HepG2 (cell line): Measurements from ENCODE around the gene NT5C1B. TPM values are rescaled to one million over a fixed set of nuclear protein-coding genes. Genes with fewer than 3 reads are reported as not detected.

Source experiments
- ATAC-seq: fragments of 200-7000 bp; cut with Tn5 transposase; 3 replicates; pipeline ENCODE4 v1.9.1; 2020; ENCODE audit warnings: mild to moderate bottlenecking, moderate library complexity
- BruUV-seq: library from RNA; stranded (reverse); fragments of 400-500 nt; replicated peaks from 2 replicates; lab custom pipeline; 2021; lab: Mats Ljungman, UMichigan
- CTCF ChIA-PET: fragments of 300-600 bp; formaldehyde crosslinking; extraction: SDS; loops from one replicate; lab custom pipeline; 2021; ENCODE audit warnings: low total read pairs, inconsistent platforms, low intra/inter-chr PET ratio; lab: Yijun Ruan, JAX
- POLR2A ChIA-PET: fragments of 350-600 bp; sonication (Branson Sonifier 250); formaldehyde crosslinking; loops from one replicate; lab custom pipeline; 2020; ENCODE audit warnings: antibody characterized with exemption, inconsistent platforms; lab: Yijun Ruan, JAX
- DNase-seq: peaks from one replicate; pipeline ENCODE4 v3.0.0-alpha.2; 2015; ENCODE audit warnings: low spot score
- FAIRE-seq: peaks from 3 replicates; lab custom pipeline; 2011; peaks lifted over from hg19 to GRCh38; lab: Jason Lieb, UNC
- H2AFZ ChIP-seq: one replicate; pipeline ENCODE4 v1.6.1; 2011; ENCODE audit warnings: low read length, inconsistent platforms
- H3K27ac ChIP-seq: fragments of 300-600 bp; 3 replicates; pipeline ENCODE4 v1.8.0; 2011; ENCODE audit warnings: mixed run types, mild to moderate bottlenecking, mixed read lengths, low read length, inconsistent platforms; ENCODE audit not compliant: insufficient read depth; ENCODE audit errors: extremely low read length
- H3K27me3 ChIP-seq, 2 experiments: fragments of 200-600 bp in 1 of 2; 2 replicates in 1 of 2; 3 replicates in 1 of 2; pipeline versions ENCODE4 v1.6.0 to v1.8.0; 2011; ENCODE audit warnings: low read length in 2 of 2, mild to moderate bottlenecking in 2 of 2, moderate library complexity in 2 of 2, inconsistent platforms in 1 of 2; ENCODE audit not compliant: insufficient read depth in 2 of 2, control insufficient read depth in 1 of 2
- H3K36me3 ChIP-seq, 2 experiments: fragments of 200-600 bp in 1 of 2; replicated peaks in 1 of 2; 2 replicates in 1 of 2; 3 replicates in 1 of 2; pipeline versions ENCODE4 v1.5.1 to v1.8.0; 2011; ENCODE audit warnings: low read length in 2 of 2, inconsistent platforms in 1 of 2; ENCODE audit not compliant: insufficient read depth in 2 of 2, control insufficient read depth in 1 of 2
- H3K4me1 ChIP-seq: 2 replicates; pipeline ENCODE4 v1.5.1; 2012; ENCODE audit warnings: low read length, inconsistent platforms; ENCODE audit not compliant: insufficient read depth
- H3K4me2 ChIP-seq: 2 replicates; pipeline ENCODE4 v1.6.0; 2011; ENCODE audit warnings: low read depth, low read length, inconsistent platforms
- H3K4me3 ChIP-seq, 3 experiments: fragments of 200-600 bp in 1 of 3; sonication (generic), shearing (Covaris generic) in 1 of 3; replicated peaks in 1 of 3; 2 replicates each; pipeline ENCODE4 v1.5.1; 2011 to 2016; ENCODE audit warnings: low read length in 3 of 3, inconsistent platforms in 2 of 3, low read depth in 2 of 3, mild to moderate bottlenecking in 2 of 3, control low read depth in 1 of 3, mixed read lengths in 1 of 3; ENCODE audit not compliant: insufficient read depth in 1 of 3
- H3K79me2 ChIP-seq: one replicate; pipeline ENCODE4 v1.6.1; 2011; ENCODE audit warnings: low read length, inconsistent platforms; ENCODE audit not compliant: insufficient read depth
- H3K9ac ChIP-seq: 2 replicates; pipeline ENCODE4 v1.6.0; 2011; ENCODE audit warnings: mild to moderate bottlenecking, low read depth, low read length, inconsistent platforms; ENCODE audit not compliant: insufficient read depth
- H3K9me3 ChIP-seq: 2 replicates; pipeline ENCODE4 v1.5.1; 2012; ENCODE audit warnings: mild to moderate bottlenecking, low read length
- H4K20me1 ChIP-seq: 2 replicates; pipeline ENCODE4 v1.6.0; 2011; ENCODE audit warnings: inconsistent platforms, mild to moderate bottlenecking, low read length, moderate library complexity; ENCODE audit not compliant: insufficient read depth
- ELF4 ChIP-seq: sonication (generic); formaldehyde crosslinking; IDR thresholded peaks from 2 replicates; pipeline ENCODE4 v1.5.0; 2020; ENCODE audit warnings: missing genetic modification reagents, mild to moderate bottlenecking, moderate library complexity, borderline replicate concordance
- FOXP1 ChIP-seq, 2 experiments: fragments of 450-650 bp in 1 of 2; IDR thresholded peaks; 2 replicates each; pipeline ENCODE4 v1.6.1; 2017 to 2018; ENCODE audit warnings: antibody characterized with exemption in 1 of 2
- GZF1 ChIP-seq: sonication (generic); formaldehyde crosslinking; IDR thresholded peaks from 2 replicates; pipeline ENCODE4 v1.5.1; 2020; ENCODE audit warnings: mild to moderate bottlenecking, missing genetic modification reagents
- HCFC1 ChIP-seq: fragments of 150-350 bp; IDR thresholded peaks from 2 replicates; pipeline ENCODE4 v1.6.1; 2014; ENCODE audit warnings: low read depth, low read length
- PAWR ChIP-seq: sonication (generic); formaldehyde crosslinking; IDR thresholded peaks from 2 replicates; pipeline ENCODE4 v1.4.0; 2020; ENCODE audit warnings: missing genetic modification reagents, mild to moderate bottlenecking, borderline replicate concordance
- PBX3 ChIP-seq: sonication (generic); formaldehyde crosslinking; IDR thresholded peaks from 2 replicates; pipeline ENCODE4 v1.8.1; 2023; ENCODE audit warnings: missing genetic modification reagents, inconsistent platforms, borderline replicate concordance
- PCBP1 ChIP-seq: fragments of 200-400 bp; formaldehyde crosslinking; IDR thresholded peaks from 2 replicates; pipeline ENCODE4 v1.6.1; 2017; ENCODE audit warnings: mild to moderate bottlenecking, low read depth, low read length, borderline replicate concordance
- PCBP2 ChIP-seq: fragments of 200-400 bp; formaldehyde crosslinking; optimal IDR thresholded peaks from 2 replicates; pipeline ENCODE3; 2018; ENCODE audit warnings: low read length, low read depth; ENCODE audit not compliant: poor library complexity, severe bottlenecking
- RFX1 ChIP-seq: fragments of 450-650 bp; IDR thresholded peaks from 2 replicates; pipeline ENCODE4 v1.6.1; 2017
- ZNF20 ChIP-seq: sonication (generic); formaldehyde crosslinking; IDR thresholded peaks from 2 replicates; pipeline ENCODE4 v1.4.0; 2020; ENCODE audit warnings: mild to moderate bottlenecking, moderate library complexity, missing genetic modification reagents
- ZNF275 ChIP-seq: sonication (generic); formaldehyde crosslinking; IDR thresholded peaks from 2 replicates; pipeline ENCODE4 v1.8.0; 2022; ENCODE audit warnings: missing genetic modification reagents, mild to moderate bottlenecking, inconsistent platforms, borderline replicate concordance
- ZNF446 ChIP-seq: sonication (generic); formaldehyde crosslinking; IDR thresholded peaks from 2 replicates; pipeline ENCODE4 v1.5.0; 2020; ENCODE audit warnings: mild to moderate bottlenecking, missing genetic modification reagents
- ZNF546 ChIP-seq: sonication (generic); formaldehyde crosslinking; conservative IDR thresholded peaks from 2 replicates; pipeline ENCODE4 v1.8.1; 2023; ENCODE audit warnings: mild to moderate bottlenecking, missing genetic modification reagents
- ZNF678 ChIP-seq: sonication (generic); formaldehyde crosslinking; IDR thresholded peaks from 2 replicates; pipeline ENCODE4 v1.4.0; 2020; ENCODE audit warnings: mild to moderate bottlenecking, missing genetic modification reagents
- WGBS: methylation state at CpG from one replicate; pipeline ENCODE4 v1.1.6; 2017; ENCODE audit warnings: low lambda C conversion rate; 5-methylcytosine and 5-hydroxymethylcytosine counted together
- in situ Hi-C: cut with HindIII; loops from 2 replicates; pipeline ENCODE4 v1.10.0; 2017; ENCODE audit warnings: low pct_unique_long_range_greater_than_20kb; ENCODE audit not compliant: extremely low pct_ligation_motif_present
- intact Hi-C: fragments of 100-400 bp; cut with micrococcal nuclease; formaldehyde crosslinking; loops from one replicate; pipeline ENCODE4 v1.10.0; 2022; ENCODE audit not compliant: unreplicated experiment
- polyA plus RNA-seq, 8 experiments: library from polyadenylated mRNA; depleted of rRNA in 3 of 8; stranded (reverse) in 7 of 8; unstranded in 1 of 8; fragments of >200 nt; fragmentation: Illumina TruSeq in 4 of 8; extraction: Trizol in 4 of 8; gene quantifications; 2 replicates each; pipeline versions ENCODE4 v1.2.1 to v1.2.3, GENCODE V29; 2011 to 2016; ENCODE audit warnings: low read depth in 4 of 8, missing spikeins in 1 of 8, mixed read lengths in 1 of 8; ENCODE audit not compliant: insufficient read depth in 1 of 8
- total RNA-seq, 5 experiments: library from RNA; depleted of rRNA; stranded (reverse); fragments of >200 nt; fragmentation: Illumina TruSeq; extraction: Trizol; gene quantifications; 2 replicates each; pipeline ENCODE4 v1.2.3, GENCODE V29; 2016; ENCODE audit warnings: low read depth in 1 of 5

The NT5C1B gene
- total and polyA plus RNA-seq, 2 of the 13 experiments (the other 11 are each of a cell fraction or from before 2014, with no cell fraction given), result not detected

- ATAC-seq, result no peak
- H3K4me3 ChIP-seq, result no peak overlapping the region
- H3K9ac ChIP-seq, result no peak overlapping the region
- BruUV-seq, result no TSS peak
- H3K9me3 ChIP-seq, result no peaks in the 10 kb centered on the region
- H4K20me1 ChIP-seq, result no peaks in the 10 kb centered on the region
- 64% methylated on average over 2 of the region's 2 CpGs for WGBS
- no peaks in the 10 kb centered on the region for H3K79me2 ChIP-seq
- no peak for TF ChIP-seq PBX3 (CRISPR knock-in tag)
- TF ChIP-seq ZNF678 (CRISPR knock-in tag), result no peak
- no peak for TF ChIP-seq FOXP1 (IDR thresholded peaks at IDR 0.05)
- TF ChIP-seq FOXP1 (CRISPR knock-in tag; IDR thresholded peaks at IDR 0.05), result no peak
- no peak for TF ChIP-seq ELF4
- no peak for TF ChIP-seq ZNF20 (CRISPR knock-in tag)
- no peak for TF ChIP-seq RFX1
- TF ChIP-seq HCFC1, result no peak
- TF ChIP-seq ZNF446 (CRISPR knock-in tag), result no peak
- no peak for TF ChIP-seq ZNF546 (CRISPR knock-in tag)
- TF ChIP-seq PCBP2, result no peak
- no peak for TF ChIP-seq PCBP1
- no peak for TF ChIP-seq PAWR (CRISPR knock-in tag)
- no peak for TF ChIP-seq GZF1 (CRISPR knock-in tag)
- no peak for TF ChIP-seq ZNF275 (CRISPR knock-in tag)
- no peak overlapping the region for H3K27ac ChIP-seq
- in situ Hi-C loops, result no loop called here
- no peak for DNase-seq
- no peak overlapping the region for H2AFZ ChIP-seq
- no peaks in the 10 kb centered on the region for H3K27me3 ChIP-seq
- no peak for FAIRE-seq
- no peaks in the 10 kb centered on the region for H3K4me1 ChIP-seq
- H3K36me3 ChIP-seq, result no peaks in the 10 kb centered on the region
- intact Hi-C loops, result no loop called here
- no peak overlapping the region for H3K4me2 ChIP-seq
- ChIA-PET POLR2A (no interaction called here), CTCF (no interaction called here)
These were observed 31.7 kb upstream of the NT5C1B start for GRCh38 chr2:18620867-18621632.
